Muscle layer of duodenum (tissue), 2 donors: ENCODE data around the gene TTL.
"Not testable (repeated sequence)": the region's sequence is repeated elsewhere in the genome, so short reads cannot be mapped to it uniquely, and the experiment has no call there.

Experiments used
- H3K27ac ChIP-seq: one replicate; pipeline ENCODE4 v1.7.0; 2013; ENCODE audit warnings: mild to moderate bottlenecking, low read length
- H3K27me3 ChIP-seq: one replicate; pipeline ENCODE4 v1.7.0; 2013; ENCODE audit warnings: low read depth, mild to moderate bottlenecking, control low read depth, low read length
- H3K36me3 ChIP-seq, 2 donors: one replicate each; pipeline ENCODE4 v1.7.0; 2013; ENCODE audit warnings: low read length in 2 of 2, control low read depth in 1 of 2, mild to moderate bottlenecking in 1 of 2; ENCODE audit not compliant: insufficient read depth in 2 of 2, control insufficient read depth in 1 of 2
- H3K4me1 ChIP-seq, 2 donors: one replicate each; pipeline ENCODE4 v1.7.0; 2013; ENCODE audit warnings: low read length in 2 of 2, mild to moderate bottlenecking in 2 of 2, control low read depth in 1 of 2, moderate library complexity in 1 of 2; ENCODE audit not compliant: insufficient read depth in 2 of 2, control insufficient read depth in 1 of 2
- H3K4me3 ChIP-seq, 2 donors: one replicate each; pipeline ENCODE4 v1.7.0; 2013; ENCODE audit warnings: low read length in 2 of 2, low read depth in 1 of 2, mild to moderate bottlenecking in 1 of 2
- H3K9me3 ChIP-seq, 2 donors: one replicate each; pipeline ENCODE4 v1.7.0; 2013; ENCODE audit warnings: low read length in 2 of 2, control low read depth in 1 of 2, mild to moderate bottlenecking in 1 of 2; ENCODE audit not compliant: control insufficient read depth in 1 of 2
- donor health status: healthy.

TTL gene

GRCh38 chr2:112481528-112482233 lies at the start of gene TTL:
Gene TTL (plus strand): TSS chr2:112482156. CDS start chr2:112482345, 189 bp downstream.
- no peaks in the 10 kb centered on the region for H3K9me3 ChIP-seq
- no peaks in the 10 kb centered on the region for H3K36me3 ChIP-seq
- H3K27me3 ChIP-seq: no peaks in the 10 kb centered on the region
- H3K4me1 ChIP-seq: peaks cover 0 to 17% of the 10 kb centered on the region in 2 donors
- peak within 1 kb of the TSS; percentile 80 for H3K27ac ChIP-seq
- H3K4me3 ChIP-seq: peak within 1 kb of the TSS; percentile 89 to 92

- not testable (repeated sequence) for H3K27ac ChIP-seq, H3K27me3 ChIP-seq, H3K36me3 ChIP-seq, H3K9me3 ChIP-seq, H3K4me1 ChIP-seq
- H3K4me3 ChIP-seq: peak overlapping the region in 1 of 2 donors; percentile 60
These were observed 49.6 kb upstream of the TTL start for GRCh38 chr2:112432390-112432734.

GRCh38 chr2:112432735-112433479 lies 49.0 kb upstream of the TTL start:
- not testable (repeated sequence) for H3K27ac ChIP-seq, H3K4me1 ChIP-seq, H3K27me3 ChIP-seq, H3K36me3 ChIP-seq, H3K9me3 ChIP-seq
- H3K4me3 ChIP-seq: peak overlapping the region in 1 of 2 donors; percentile 60

GRCh38 chr2:112433480-112433879 lies 48.5 kb upstream of the TTL start, which contains the start of gene RGPD8:
Gene RGPD8 (minus strand): TSS chr2:112433645. CDS start chr2:112433453, 192 bp downstream.
- H3K9me3 ChIP-seq, H3K4me1 ChIP-seq, H3K27me3 ChIP-seq, H3K36me3 ChIP-seq, H3K27ac ChIP-seq: not testable (repeated sequence)
- H3K4me3 ChIP-seq: peak within 1 kb of the TSS in 1 of 2 donors; percentile 60

- Histone ChIP-seq H3K27me3 (no peaks in the 10 kb centered on the region), H3K9me3 (no peaks in the 10 kb centered on the region), H3K27ac (no peak overlapping the region), H3K4me3 (no peak overlapping the region), H3K36me3 (no peaks in the 10 kb centered on the region), H3K4me1 (no peaks in the 10 kb centered on the region)
These were observed 47.8 kb upstream of the TTL start for GRCh38 chr2:112433932-112434730.

- not testable (repeated sequence) for H3K36me3 ChIP-seq, H3K4me1 ChIP-seq, H3K4me3 ChIP-seq, H3K9me3 ChIP-seq, H3K27ac ChIP-seq, H3K27me3 ChIP-seq
These were observed 46.9 kb upstream of the TTL start for GRCh38 chr2:112434890-112435715.

- H3K27me3 ChIP-seq, H3K4me1 ChIP-seq, H3K4me3 ChIP-seq, H3K36me3 ChIP-seq, H3K27ac ChIP-seq, H3K9me3 ChIP-seq: not testable (repeated sequence)
These were observed 46.1 kb upstream of the TTL start for GRCh38 chr2:112435716-112436431.

- not testable (repeated sequence) for H3K4me1 ChIP-seq, H3K27me3 ChIP-seq, H3K9me3 ChIP-seq, H3K4me3 ChIP-seq, H3K36me3 ChIP-seq, H3K27ac ChIP-seq
These were observed 45.0 kb upstream of the TTL start for GRCh38 chr2:112436993-112437392.

GRCh38 chr2:112437405-112437831 lies 44.5 kb upstream of the TTL start:
- not testable (repeated sequence) for H3K36me3 ChIP-seq, H3K27ac ChIP-seq, H3K4me3 ChIP-seq, H3K9me3 ChIP-seq, H3K27me3 ChIP-seq, H3K4me1 ChIP-seq

- H3K4me1 ChIP-seq, H3K9me3 ChIP-seq, H3K27ac ChIP-seq, H3K4me3 ChIP-seq, H3K27me3 ChIP-seq, H3K36me3 ChIP-seq: not testable (repeated sequence)
These were observed 43.2 kb upstream of the TTL start for GRCh38 chr2:112438603-112439261.
